ENCODE results near the gene ACOT7. TPM values are rescaled to one million over a fixed set of nuclear protein-coding genes. Genes with fewer than 3 reads are reported as not detected.
A peak's percentile ranks its signal among the peaks of the same experiment; 100 is the strongest.

ACOT7 gene
- total RNA-seq, 1 experiment from 2014 or later = 94.4 TPM

- DNase-seq (ENCODE audit: low spot score) = no peak
- in situ Hi-C loops (cut with HindIII; ENCODE audit: low sequenced_read_pairs) = no loop called here
These were observed 145.3 kb downstream of the ACOT7 start for GRCh38 chr1:6248161-6248776.

- in situ Hi-C loops (cut with HindIII; ENCODE audit: low sequenced_read_pairs) = no loop called here
- no peak for DNase-seq (ENCODE audit: low spot score)
These were observed 145.9 kb downstream of the ACOT7 start for GRCh38 chr1:6247651-6248050.

GRCh38 chr1:6246497-6247467, 146.8 kb downstream of the ACOT7 start:
- in situ Hi-C loops (cut with HindIII; ENCODE audit: low sequenced_read_pairs) = no loop called here
- peak; percentile 82 for DNase-seq (ENCODE audit: low spot score)

GRCh38 chr1:6245869-6246496, 147.6 kb downstream of the ACOT7 start:
- in situ Hi-C loops (cut with HindIII; ENCODE audit: low sequenced_read_pairs) = no loop called here
- peak; percentile 31 for DNase-seq (ENCODE audit: low spot score)

GRCh38 chr1:6245086-6245868, 148.3 kb downstream of the ACOT7 start:
- peak; percentile 54 for DNase-seq (ENCODE audit: low spot score)
- in situ Hi-C loops (cut with HindIII; ENCODE audit: low sequenced_read_pairs) = no loop called here

- DNase-seq (ENCODE audit: low spot score) = no peak
- in situ Hi-C loops (cut with HindIII; ENCODE audit: low sequenced_read_pairs) = no loop called here
These were observed 149.0 kb downstream of the ACOT7 start for GRCh38 chr1:6244401-6245049.

GRCh38 chr1:6243993-6244392, 149.6 kb downstream of the ACOT7 start, which contains the start of gene HES3:
Gene HES3, plus strand, starts transcription at chr1:6244179. Its CDS starts 187 bp downstream, at chr1:6244366.
- in situ Hi-C loops (cut with HindIII; ENCODE audit: low sequenced_read_pairs) = no loop called here
- no peak for DNase-seq (ENCODE audit: low spot score)

GRCh38 chr1:6243053-6243834, 150.3 kb downstream of the ACOT7 start:
- no peak for DNase-seq (ENCODE audit: low spot score)
- in situ Hi-C loops (cut with HindIII; ENCODE audit: low sequenced_read_pairs) = no loop called here

GRCh38 chr1:6241887-6242740, 151.5 kb downstream of the ACOT7 start:
- in situ Hi-C loops (cut with HindIII; ENCODE audit: low sequenced_read_pairs) = no loop called here
- no peak for DNase-seq (ENCODE audit: low spot score)

- in situ Hi-C loops (cut with HindIII; ENCODE audit: low sequenced_read_pairs) = no loop called here
- no peak for DNase-seq (ENCODE audit: low spot score)
These were observed 152.3 kb downstream of the ACOT7 start for GRCh38 chr1:6241107-6241886.

GRCh38 chr1:6239950-6240768, 153.4 kb downstream of the ACOT7 start:
- DNase-seq (ENCODE audit: low spot score) = no peak
- in situ Hi-C loops (cut with HindIII; ENCODE audit: low sequenced_read_pairs) = no loop called here

GRCh38 chr1:6239213-6239752, 154.3 kb downstream of the ACOT7 start:
- in situ Hi-C loops (cut with HindIII; ENCODE audit: low sequenced_read_pairs) = no loop called here

GRCh38 chr1:6237093-6237492, 156.5 kb downstream of the ACOT7 start:
- no peak for DNase-seq (ENCODE audit: low spot score)
- in situ Hi-C loops (cut with HindIII; ENCODE audit: low sequenced_read_pairs) = no loop called here

More at GRCh38 chr1:6239213-6239752, 154.3 kb downstream of the ACOT7 start:
- no peak for DNase-seq (ENCODE audit: low spot score)

GRCh38 chr1:6235296-6235677, 158.3 kb downstream of the ACOT7 start:
- no peak for DNase-seq (ENCODE audit: low spot score)
- in situ Hi-C loops (cut with HindIII; ENCODE audit: low sequenced_read_pairs) = no loop called here

- DNase-seq (ENCODE audit: low spot score) = no peak
- in situ Hi-C loops (cut with HindIII; ENCODE audit: low sequenced_read_pairs) = no loop called here
These were observed 158.9 kb downstream of the ACOT7 start for GRCh38 chr1:6234502-6235295.
